IPS-NIHi7 (cell line): Measurements from ENCODE around the gene SPATA31A7.
"Not testable (repeated sequence)": the region's sequence is repeated elsewhere in the genome, so short reads cannot be mapped to it uniquely, and the experiment has no call there.

Experiments used
- DNase-seq: peaks from one replicate; pipeline ENCODE4 v3.0.0; 2012; ENCODE audit warnings: mixed read lengths; ENCODE audit errors: extremely low spot score

SPATA31A7 gene

GRCh38 chr9:61189736-61190135, at the start of gene SPATA31A7:
Gene SPATA31A7 (plus strand): TSS chr9:61190036. CDS start chr9:61190065, 29 bp downstream.
- DNase-seq = not testable (repeated sequence)

- DNase-seq = not testable (repeated sequence)
Observed at GRCh38 chr9:61226438-61226837, 36.6 kb downstream of the SPATA31A7 start.
